Esophagus muscularis mucosa (tissue), 4 donors: ENCODE results near the gene TMEM161A.

Source experiments
- EP300 ChIP-seq: sonication (generic); formaldehyde crosslinking; IDR thresholded peaks from one replicate; pipeline ENCODE4 v1.6.1; 2017; ENCODE audit warnings: antibody characterized with exemption
- POLR2A ChIP-seq: fragments of 450-650 bp; IDR thresholded peaks from one replicate; pipeline ENCODE4 v1.6.1; 2017; ENCODE audit warnings: antibody characterized with exemption, moderate library complexity, mild to moderate bottlenecking, low read depth
- POLR2AphosphoS5 ChIP-seq, 2 donors: sonication (generic); formaldehyde crosslinking; IDR thresholded peaks; one replicate each; pipeline ENCODE4 v1.6.1; 2017; ENCODE audit warnings: antibody characterized with exemption in 2 of 2
- TF ChIP-seq, protein P1 (sequence below), 3 experiments: fragments of 200-600 bp in 2 of 3; fragments of 450-650 bp in 1 of 3; sonication (generic) in 2 of 3; IDR thresholded peaks; one replicate each; pipeline ENCODE4 v1.5.1; 2017 to 2019; ENCODE audit warnings: antibody characterized with exemption in 3 of 3, mild to moderate bottlenecking in 2 of 3, moderate library complexity in 1 of 3

DNA sequence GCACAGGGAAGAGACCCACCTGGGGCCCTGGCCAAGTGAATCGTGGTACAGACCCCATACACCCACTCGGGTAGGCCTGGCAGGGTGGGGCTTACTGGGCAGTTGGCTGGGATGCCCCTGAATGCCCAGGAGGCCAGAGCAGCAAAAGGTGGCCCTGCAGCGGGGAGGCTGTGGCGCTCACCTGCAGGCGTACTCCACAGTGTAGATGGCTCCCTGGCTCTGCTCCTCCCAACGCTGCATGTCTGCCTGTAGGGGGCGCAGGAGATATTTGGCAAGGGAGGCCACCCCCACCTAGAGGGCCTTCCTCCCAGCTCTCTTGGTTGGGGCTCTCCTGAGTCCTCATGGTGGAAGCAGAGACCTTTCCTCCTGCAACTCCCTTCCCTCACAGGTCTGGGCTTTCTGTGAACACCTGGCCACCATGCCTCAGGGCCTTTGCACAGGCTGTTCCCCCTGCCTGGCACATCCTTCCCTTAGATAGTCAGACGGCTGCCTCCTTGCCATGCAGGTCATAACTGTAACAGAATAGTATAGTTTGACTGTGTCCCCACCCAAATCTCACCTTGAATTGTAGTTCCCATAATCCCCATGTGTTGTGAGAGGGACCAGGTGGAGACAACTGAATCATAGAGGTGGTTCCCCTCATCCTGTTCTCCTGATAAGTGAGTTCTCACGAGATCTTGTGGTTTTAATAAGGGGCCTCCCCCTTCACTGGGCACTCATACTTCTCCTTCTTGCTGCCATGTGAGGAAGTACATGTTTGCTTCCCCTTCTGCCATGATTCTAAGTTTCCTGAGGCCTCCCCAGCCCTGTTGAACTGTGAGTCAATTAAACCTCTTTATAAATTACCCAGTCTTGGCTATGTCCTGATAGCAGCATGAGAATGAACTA lies 47.8 kb upstream of the TMEM161A start:
- TF ChIP-seq, protein P1, sequence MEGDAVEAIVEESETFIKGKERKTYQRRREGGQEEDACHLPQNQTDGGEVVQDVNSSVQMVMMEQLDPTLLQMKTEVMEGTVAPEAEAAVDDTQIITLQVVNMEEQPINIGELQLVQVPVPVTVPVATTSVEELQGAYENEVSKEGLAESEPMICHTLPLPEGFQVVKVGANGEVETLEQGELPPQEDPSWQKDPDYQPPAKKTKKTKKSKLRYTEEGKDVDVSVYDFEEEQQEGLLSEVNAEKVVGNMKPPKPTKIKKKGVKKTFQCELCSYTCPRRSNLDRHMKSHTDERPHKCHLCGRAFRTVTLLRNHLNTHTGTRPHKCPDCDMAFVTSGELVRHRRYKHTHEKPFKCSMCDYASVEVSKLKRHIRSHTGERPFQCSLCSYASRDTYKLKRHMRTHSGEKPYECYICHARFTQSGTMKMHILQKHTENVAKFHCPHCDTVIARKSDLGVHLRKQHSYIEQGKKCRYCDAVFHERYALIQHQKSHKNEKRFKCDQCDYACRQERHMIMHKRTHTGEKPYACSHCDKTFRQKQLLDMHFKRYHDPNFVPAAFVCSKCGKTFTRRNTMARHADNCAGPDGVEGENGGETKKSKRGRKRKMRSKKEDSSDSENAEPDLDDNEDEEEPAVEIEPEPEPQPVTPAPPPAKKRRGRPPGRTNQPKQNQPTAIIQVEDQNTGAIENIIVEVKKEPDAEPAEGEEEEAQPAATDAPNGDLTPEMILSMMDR (IDR thresholded peaks at IDR 0.05) = peak in 1 of 3 experiments; percentile 51
- TF ChIP-seq POLR2A (no peak), EP300 (no peak), POLR2AphosphoS5 (IDR thresholded peaks at IDR 0.05) (no peak)
